Subcutaneous adipose tissue (tissue), 4 donors: ENCODE measurements around the gene POU2F1. TPM values are rescaled to one million over a fixed set of nuclear protein-coding genes. Genes with fewer than 3 reads are reported as not detected.

Experiments
- CTCF ChIP-seq: fragments of 450-650 bp; IDR thresholded peaks from one replicate; pipeline ENCODE4 v1.5.1; 2016; ENCODE audit warnings: low read depth, mild to moderate bottlenecking, control low read depth, antibody characterized with exemption, moderate library complexity
- total RNA-seq, 4 donors: library from RNA; depleted of rRNA; stranded (reverse); fragments of >200 nt; gene quantifications; one replicate each; pipeline ENCODE4 v1.1.0, GENCODE V29; 2016

The POU2F1 gene
- total RNA-seq, 4 donors from 2014 or later = 17.1 to 40.6 (median 20.5) TPM

GRCh38 chr1:167339405-167339804 is 118.7 kb downstream of the POU2F1 start:
- TF ChIP-seq CTCF = no peak

GRCh38 chr1:167342846-167343245 is 122.2 kb downstream of the POU2F1 start:
- no peak for TF ChIP-seq CTCF

- no peak for TF ChIP-seq CTCF
Measured at GRCh38 chr1:167344112-167344511, 123.4 kb downstream of the POU2F1 start.

- no peak for TF ChIP-seq CTCF
Measured at GRCh38 chr1:167344615-167345385, 124.1 kb downstream of the POU2F1 start.

- no peak for TF ChIP-seq CTCF
Measured at GRCh38 chr1:167345386-167345733, 124.7 kb downstream of the POU2F1 start.

GRCh38 chr1:167357305-167357704 is 136.6 kb downstream of the POU2F1 start:
- TF ChIP-seq CTCF = no peak

GRCh38 chr1:167359295-167359694 is 138.6 kb downstream of the POU2F1 start:
- TF ChIP-seq CTCF = no peak
